ENCODE measurements around the gene MCU.
"Not testable (repeated sequence)": the region's sequence is repeated elsewhere in the genome, so short reads cannot be mapped to it uniquely, and the experiment has no call there.

Gene MCU

DNA sequence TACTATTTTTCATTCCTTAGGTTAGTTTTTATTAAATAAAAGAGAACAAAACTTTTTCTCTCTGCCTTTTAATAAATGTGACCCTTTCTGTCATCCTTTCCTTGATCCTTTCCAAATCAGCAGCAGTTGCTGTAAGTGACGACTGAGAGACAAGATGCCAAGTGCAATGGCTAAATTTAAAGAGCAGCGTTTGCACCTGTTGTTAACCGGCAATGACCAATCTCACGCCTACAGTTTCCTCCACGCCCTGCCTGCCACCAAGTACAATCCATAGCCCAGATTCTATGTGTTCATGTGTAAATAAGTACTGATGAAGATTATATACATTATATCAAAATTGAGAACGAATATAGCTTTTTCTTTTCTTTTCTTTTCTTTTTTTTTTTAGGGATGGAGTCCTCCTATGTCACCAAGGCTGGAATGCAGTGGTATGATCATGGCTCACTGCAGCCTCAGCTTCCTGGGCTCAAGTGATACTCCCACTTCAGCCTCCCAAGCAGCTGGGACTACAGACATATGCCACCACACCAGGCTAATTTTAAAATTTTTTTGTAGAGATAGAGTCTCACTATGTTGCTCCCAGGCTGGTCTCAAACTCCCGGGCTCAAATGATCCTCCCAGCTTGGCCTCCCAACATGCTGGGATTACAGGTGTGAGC, 6.5 kb upstream of the MCU start:
- no peak overlapping the region for H3K27ac ChIP-seq
- H3K4me3 ChIP-seq: no peak overlapping the region

GRCh38 chr10:72686430-72686829, 5.5 kb upstream of the MCU start:
- H3K27ac ChIP-seq, H3K4me3 ChIP-seq: not testable (repeated sequence)

DNA sequence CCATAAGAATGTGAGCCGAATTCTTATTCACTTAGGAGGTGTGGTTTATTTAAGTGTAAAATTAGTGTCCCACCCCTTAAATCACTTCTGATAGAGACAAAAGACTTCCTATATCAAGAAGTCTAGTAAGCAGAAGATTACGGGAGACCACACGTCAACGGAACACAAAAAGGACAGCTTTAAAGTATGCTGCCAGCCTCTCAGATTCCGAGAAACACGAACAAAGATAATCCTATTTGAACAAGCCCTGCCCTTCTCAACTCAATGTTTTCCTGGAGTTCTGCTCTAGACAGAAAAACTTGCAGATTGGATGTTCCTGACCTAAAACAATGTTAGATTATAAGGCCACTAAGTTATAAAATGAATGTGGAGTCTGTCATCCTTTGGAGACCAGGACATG, 4.9 kb upstream of the MCU start:
- H3K4me3 ChIP-seq: no peak overlapping the region
- peak overlapping the region in 1 of 21 experiments; percentile 7 for H3K27ac ChIP-seq

DNA sequence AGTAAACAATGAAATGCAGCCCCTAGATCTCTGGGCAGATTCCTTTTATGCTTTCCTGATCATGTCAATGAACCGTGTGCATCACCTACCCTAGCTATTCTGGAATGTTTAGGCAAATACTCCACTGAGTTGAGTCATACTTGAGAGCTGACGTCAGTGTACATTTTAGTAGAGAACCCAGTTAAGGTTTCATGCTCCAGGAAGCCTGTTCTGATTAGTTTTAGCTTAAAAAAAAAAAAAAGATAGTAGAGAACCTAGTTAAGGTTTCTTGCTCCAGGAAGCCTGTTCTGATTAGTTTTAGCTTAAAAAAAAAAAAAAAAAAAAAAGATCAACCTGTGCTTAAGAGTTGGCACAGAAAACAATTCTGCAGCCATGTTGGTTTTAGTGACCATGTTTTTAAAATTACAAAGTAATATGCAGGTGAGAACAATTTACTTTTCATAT, 3.7 kb upstream of the MCU start:
- no peak overlapping the region for H3K4me3 ChIP-seq
- H3K27ac ChIP-seq: no peak overlapping the region

- Histone ChIP-seq H3K27ac (no peak overlapping the region), H3K4me3 (no peak overlapping the region)
Measured at GRCh38 chr10:72689660-72690059, 2.3 kb upstream of the MCU start.

DNA sequence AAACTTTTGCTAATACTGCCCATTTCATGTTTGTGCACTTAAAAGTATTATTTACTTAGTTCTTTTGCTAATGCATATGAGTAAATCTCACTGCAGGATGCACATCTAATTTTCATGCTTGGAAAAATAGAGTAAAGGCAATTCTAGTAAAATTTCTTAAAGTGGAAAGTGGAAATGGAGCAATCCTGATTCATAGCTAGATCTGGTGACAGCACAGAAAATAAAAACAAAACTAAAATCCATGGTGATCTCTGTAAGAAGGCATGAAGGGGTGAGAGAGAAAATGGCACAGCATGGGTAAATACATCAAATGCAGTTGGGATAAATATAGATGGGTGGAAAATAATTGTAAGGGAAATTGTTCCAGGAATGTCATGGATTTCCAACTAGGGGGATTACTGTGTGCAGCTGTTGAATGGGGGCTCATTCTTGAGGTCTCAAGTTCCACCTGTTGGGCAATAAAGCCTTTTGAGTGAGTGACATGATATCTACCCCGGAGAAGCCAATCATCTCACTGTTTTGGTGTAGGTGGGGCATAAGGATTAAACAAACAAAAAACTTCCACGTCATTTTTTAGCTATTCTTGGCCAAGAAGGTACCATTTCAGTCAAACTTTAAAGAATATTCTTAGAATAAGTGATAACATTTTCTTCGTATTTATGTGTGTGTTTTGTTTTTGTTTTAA, 1.7 kb upstream of the MCU start:
- H3K27ac ChIP-seq: no peak overlapping the region
- no peak overlapping the region for H3K4me3 ChIP-seq

DNA sequence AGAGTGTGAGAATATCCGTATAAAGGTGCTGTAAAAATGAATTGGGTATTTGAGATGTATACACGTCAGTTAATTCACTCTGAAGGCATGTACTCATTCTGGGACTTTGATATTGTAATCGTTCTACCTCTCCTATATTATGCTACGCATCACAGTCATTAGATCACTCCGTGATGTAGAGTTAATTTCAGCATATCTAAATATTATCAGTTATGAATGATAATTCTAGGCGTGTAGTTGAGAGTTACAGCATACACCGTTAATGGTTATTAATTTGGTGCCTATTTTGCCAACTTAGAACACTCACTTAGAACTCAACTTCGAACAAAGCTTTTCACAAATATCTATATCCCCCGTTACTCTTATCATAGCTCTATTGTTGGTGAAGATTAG, 477 bp upstream of the MCU start:
- Histone ChIP-seq H3K27ac (peak overlapping the region in 4 of 21 experiments; percentile 90 to 97 (median 94)), H3K4me3 (peak overlapping the region; percentile 73 to 91 (median 88))

DNA sequence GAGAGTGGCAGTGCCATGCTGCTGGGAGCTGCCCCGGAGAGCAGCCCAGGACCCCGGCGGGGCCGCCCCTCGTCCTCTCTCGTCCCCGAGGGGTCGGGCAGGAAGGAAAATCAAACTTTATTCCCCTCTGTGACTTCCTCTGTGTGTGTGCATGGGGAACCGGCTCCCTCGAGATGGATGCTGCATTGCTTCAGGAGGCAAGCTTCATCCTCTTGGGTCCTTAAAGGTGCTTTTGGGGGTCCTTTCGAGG, 726 bp downstream of the MCU start:
- Histone ChIP-seq H3K4me3 (peak overlapping the region; percentile 73 to 91 (median 88)), H3K27ac (peak overlapping the region in 20 of 21 experiments; percentile 86 to 99 (median 94))

GRCh38 chr10:72692994-72693781, 1.2 kb downstream of the MCU start:
- peak overlapping the region in 19 of 21 experiments; percentile 86 to 99 (median 94) for H3K27ac ChIP-seq

DNA sequence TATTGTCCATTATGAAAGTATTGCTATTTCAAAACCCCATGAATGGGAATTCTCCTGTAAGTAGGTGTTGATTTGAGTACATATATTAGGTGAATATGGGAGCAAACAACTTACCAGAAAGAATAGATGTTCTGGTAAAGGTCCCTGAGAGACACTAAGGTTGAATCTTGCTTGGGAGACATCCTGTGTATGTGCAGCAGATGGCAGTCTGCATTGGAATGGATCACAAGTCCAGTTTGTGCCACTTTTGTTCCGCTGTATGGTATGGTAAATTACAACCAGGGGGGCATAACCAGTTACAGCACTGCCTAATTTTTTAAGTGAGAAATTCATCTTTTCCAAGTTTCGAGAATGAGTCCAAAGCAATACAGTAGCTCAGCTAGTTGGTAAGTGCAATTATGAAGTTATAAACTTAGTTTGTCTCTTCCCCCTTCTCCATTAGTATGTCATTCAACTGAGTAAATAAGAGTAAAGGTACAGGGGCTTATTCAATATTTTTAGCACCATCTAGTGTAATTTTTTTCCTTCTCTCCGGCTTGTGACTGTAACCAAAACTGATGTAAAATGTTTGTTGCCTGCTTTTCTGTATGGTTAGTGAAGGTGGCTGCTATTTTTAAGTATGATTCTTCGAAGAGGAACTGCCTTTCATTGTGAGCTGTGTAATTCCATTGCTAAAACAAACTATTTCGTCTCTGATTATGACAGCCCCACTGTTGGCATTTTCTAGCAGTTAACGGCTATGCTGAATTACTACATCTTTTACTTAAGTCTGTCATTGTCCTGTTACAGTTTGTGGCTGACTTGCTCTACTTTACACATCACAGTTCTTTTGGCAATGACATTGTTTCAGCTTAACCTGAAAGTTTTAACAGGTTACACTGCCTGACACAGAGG, 2.8 kb downstream of the MCU start:
- no peak overlapping the region for H3K27ac ChIP-seq
- H3K4me3 ChIP-seq: no peak overlapping the region

More at GRCh38 chr10:72692994-72693781, 1.2 kb downstream of the MCU start:
- H3K4me3 ChIP-seq: peak overlapping the region; percentile 73 to 91 (median 88)

GRCh38 chr10:72695496-72695895, 3.6 kb downstream of the MCU start:
- H3K4me3 ChIP-seq: no peak overlapping the region
- H3K27ac ChIP-seq: no peak overlapping the region

- Histone ChIP-seq H3K4me3 (no peak overlapping the region), H3K27ac (no peak overlapping the region)
Measured at GRCh38 chr10:72697716-72698115, 5.8 kb downstream of the MCU start.

GRCh38 chr10:72702465-72702864, 10.5 kb downstream of the MCU start:
- not testable (repeated sequence) for H3K27ac ChIP-seq, H3K4me3 ChIP-seq

GRCh38 chr10:72702868-72703581, 11.1 kb downstream of the MCU start:
- Histone ChIP-seq H3K27ac (peak overlapping the region in 3 of 21 experiments; percentile 11 to 43 (median 40)), H3K4me3 (no peak overlapping the region)

- Histone ChIP-seq H3K27ac (no peak overlapping the region), H3K4me3 (no peak overlapping the region)
Measured at GRCh38 chr10:72704117-72704516, 12.2 kb downstream of the MCU start.

DNA sequence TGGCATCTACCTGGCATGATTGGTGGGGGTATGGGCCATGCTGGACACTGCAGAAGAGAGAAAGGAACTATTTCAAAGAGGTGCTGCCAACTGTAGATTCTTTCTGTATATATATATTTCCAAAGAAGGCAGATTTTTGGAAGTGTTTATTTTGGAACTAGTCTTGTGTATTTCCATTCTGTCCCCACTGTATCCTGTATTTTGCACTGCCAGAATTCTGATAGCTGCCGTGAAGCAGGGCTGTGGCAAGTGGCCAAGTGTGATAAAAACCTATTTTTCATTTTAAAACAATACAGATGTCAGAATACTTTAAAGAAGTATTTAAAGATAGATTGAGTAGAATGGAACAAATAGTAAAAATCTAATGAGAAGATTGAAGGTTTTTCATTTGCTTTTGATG, 17.1 kb downstream of the MCU start:
- H3K27ac ChIP-seq: peak overlapping the region in 3 of 21 experiments; percentile 5 to 47 (median 39)

GRCh38 chr10:72712136-72712535, 20.2 kb downstream of the MCU start:
- no peak overlapping the region for H3K4me3 ChIP-seq
- peak overlapping the region in 8 of 21 experiments; percentile 8 to 59 (median 24) for H3K27ac ChIP-seq

More for the DNA sequence above, 17.1 kb downstream of the MCU start:
- no peak overlapping the region for H3K4me3 ChIP-seq

GRCh38 chr10:72719941-72720592, 28.1 kb downstream of the MCU start:
- H3K4me3 ChIP-seq: no peak overlapping the region
- H3K27ac ChIP-seq: no peak overlapping the region

Measured in skin epidermis (tissue), 12 donors.